GOT3 (cell line): ENCODE measurements around the gene ALPK3.

Experiments used
- DNase-seq: peaks from one replicate; lab custom pipeline; 2025; ENCODE audit warnings: mixed read lengths; lab: John Stamatoyannopoulos, UW

Gene ALPK3

GRCh38 chr15:84893607-84894006 is 76.5 kb downstream of the ALPK3 start:
- DNase-seq: no peak

GRCh38 chr15:84894736-84895425 is 77.7 kb downstream of the ALPK3 start:
- DNase-seq: no peak

GRCh38 chr15:84898761-84899160 is 81.6 kb downstream of the ALPK3 start:
- DNase-seq: no peak

- DNase-seq: no peak
Measured at GRCh38 chr15:84899750-84900149, 82.6 kb downstream of the ALPK3 start.

- no peak for DNase-seq
Measured at GRCh38 chr15:84901540-84901939, 84.4 kb downstream of the ALPK3 start.

GRCh38 chr15:84903751-84904150 is 86.6 kb downstream of the ALPK3 start:
- no peak for DNase-seq

GRCh38 chr15:84904419-84904818 is 87.3 kb downstream of the ALPK3 start:
- DNase-seq: no peak

- no peak for DNase-seq
Measured at GRCh38 chr15:84905016-84905916, 88.1 kb downstream of the ALPK3 start.

GRCh38 chr15:84907731-84908130 is 90.6 kb downstream of the ALPK3 start:
- DNase-seq: no peak

GRCh38 chr15:84908564-84908963 is 91.4 kb downstream of the ALPK3 start:
- DNase-seq: no peak

- DNase-seq: no peak
Measured at GRCh38 chr15:84909029-84909428, 91.9 kb downstream of the ALPK3 start.

- no peak for DNase-seq
Measured at GRCh38 chr15:84909782-84910181, 92.6 kb downstream of the ALPK3 start.

- no peak for DNase-seq
Measured at GRCh38 chr15:84910928-84911623, 93.9 kb downstream of the ALPK3 start.

- DNase-seq: peak; percentile 84
Measured at GRCh38 chr15:84911879-84912660, 94.9 kb downstream of the ALPK3 start.

GRCh38 chr15:84913360-84913723 is 96.2 kb downstream of the ALPK3 start:
- DNase-seq: no peak

- DNase-seq: no peak
Measured at GRCh38 chr15:84914351-84914750, 97.2 kb downstream of the ALPK3 start.

GRCh38 chr15:84914909-84915605 is 97.9 kb downstream of the ALPK3 start:
- DNase-seq: peak; percentile 60

- no peak for DNase-seq
Measured at GRCh38 chr15:84915606-84915958, 98.4 kb downstream of the ALPK3 start.

GRCh38 chr15:84917452-84917851 is 100.3 kb downstream of the ALPK3 start:
- no peak for DNase-seq

GRCh38 chr15:84919106-84919667 is 102.0 kb downstream of the ALPK3 start:
- DNase-seq: no peak

GRCh38 chr15:84921121-84921520 is 104.0 kb downstream of the ALPK3 start:
- DNase-seq: no peak
